HG02610 (cell line): ENCODE results near the gene PCSK6.
"Not testable (repeated sequence)": the region's sequence is repeated elsewhere in the genome, so short reads cannot be mapped to it uniquely, and the experiment has no call there.

Experiments used
- ATAC-seq: cut with Tn5 transposase; IDR thresholded peaks from one replicate; pipeline ENCODE4 v1.9.1; 2021; ENCODE audit warnings: mild to moderate bottlenecking, moderate library complexity; ENCODE audit not compliant: unreplicated experiment

PCSK6 gene

GRCh38 chr15:101337976-101338375, 151.5 kb downstream of the PCSK6 start:
- ATAC-seq: no peak

- ATAC-seq: not testable (repeated sequence)
These were observed 155.4 kb downstream of the PCSK6 start for GRCh38 chr15:101333907-101334789.

DNA sequence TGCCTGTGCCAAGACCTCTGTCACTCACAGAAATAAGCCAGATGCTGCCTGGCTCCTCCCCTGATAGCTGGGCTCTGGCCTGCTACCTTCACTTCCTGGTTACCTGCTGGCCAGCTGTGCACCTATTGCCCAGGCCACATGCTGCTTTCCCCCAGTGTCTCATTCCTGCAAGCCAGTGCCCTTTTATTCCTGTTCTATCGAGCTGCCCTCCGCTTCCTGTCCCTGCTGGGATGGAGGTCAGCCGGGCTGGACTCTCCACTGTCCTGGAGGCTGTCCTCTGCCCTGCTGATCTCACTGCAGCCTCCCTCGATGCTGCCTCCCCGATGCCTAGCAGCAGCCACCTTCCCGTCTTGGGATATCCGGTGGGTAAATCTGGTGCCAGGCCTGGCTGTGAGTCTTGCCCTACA, 157.4 kb downstream of the PCSK6 start:
- no peak for ATAC-seq

DNA sequence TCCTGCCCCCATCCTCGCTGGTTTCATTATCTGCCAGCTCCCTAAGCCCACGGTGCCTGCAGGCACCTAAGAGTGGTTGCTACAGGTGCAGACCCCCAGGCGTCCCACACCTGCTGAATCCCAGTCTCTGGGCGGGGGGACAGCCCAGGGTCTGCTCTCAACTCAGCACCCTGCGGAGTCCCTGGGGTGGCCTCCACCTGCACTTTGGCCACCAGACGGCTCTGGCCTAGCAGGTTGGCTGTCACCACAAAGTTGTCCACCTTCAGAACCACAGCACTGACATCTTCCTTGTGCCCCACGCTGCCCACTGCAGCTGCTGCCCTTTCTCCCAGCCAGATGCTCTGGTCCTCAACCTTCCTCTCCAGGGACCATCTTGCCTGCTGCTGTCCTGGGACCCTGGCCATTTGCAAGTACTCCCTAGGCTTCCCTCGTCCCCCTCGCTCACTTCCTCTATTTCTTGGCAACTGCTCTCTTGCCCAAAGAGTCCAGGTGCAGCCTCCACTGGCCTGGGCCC, 159.6 kb downstream of the PCSK6 start:
- no peak for ATAC-seq

GRCh38 chr15:101329309-101329863, 160.1 kb downstream of the PCSK6 start:
- ATAC-seq: no peak

DNA sequence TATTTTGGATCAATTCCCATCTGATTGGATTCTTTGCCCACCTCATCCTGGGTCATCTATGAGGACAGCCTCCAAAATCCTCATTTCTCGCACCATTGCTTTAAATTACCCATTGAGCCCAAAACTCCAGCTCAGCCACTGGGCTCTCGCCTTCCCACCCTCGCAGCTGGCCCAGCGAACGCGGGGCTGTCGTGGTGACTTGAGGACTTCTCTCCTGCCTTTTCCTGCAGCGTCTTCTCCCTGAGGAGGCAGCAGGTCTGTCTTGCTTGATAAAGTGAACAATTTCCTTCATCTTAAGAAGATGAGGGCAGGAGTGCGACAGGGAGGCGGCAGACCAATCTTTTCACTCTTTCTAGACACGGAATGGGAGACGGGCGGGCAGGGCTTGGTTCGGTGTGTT, 161.5 kb downstream of the PCSK6 start:
- ATAC-seq: no peak

GRCh38 chr15:101327147-101327740, 162.3 kb downstream of the PCSK6 start:
- no peak for ATAC-seq

DNA sequence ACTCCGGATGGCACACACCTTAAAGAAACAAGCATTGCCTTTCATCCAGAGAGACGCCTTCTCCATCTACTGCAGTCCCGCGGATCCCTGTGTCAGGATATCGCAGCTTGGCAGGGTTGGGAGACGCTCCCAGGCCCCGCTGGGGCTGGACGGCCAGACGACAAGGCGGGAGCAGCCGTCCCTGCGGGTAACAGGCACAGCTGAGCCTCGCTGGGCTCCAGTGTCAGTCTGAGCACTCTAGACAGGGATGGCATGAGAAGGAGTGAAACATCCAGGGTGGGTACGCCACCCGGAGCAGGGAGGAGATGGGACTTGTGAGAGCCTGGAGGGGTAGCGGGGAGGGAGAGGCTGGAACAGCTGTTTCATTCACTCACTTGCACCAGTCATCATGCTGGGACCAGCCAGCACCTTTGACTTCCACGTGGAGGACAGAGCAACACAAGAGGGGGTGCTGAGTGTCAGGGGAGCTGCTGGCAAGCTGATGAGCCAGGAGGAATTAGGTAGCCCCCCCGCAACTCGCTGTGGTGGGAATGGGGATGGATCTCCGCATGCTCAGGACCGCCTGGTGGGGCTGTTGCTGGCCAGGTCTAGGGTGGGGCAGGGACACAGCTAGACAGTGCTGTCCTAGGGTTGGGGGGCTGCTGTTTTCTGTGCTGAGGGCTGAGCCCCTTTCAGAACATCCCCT, 162.9 kb downstream of the PCSK6 start:
- no peak for ATAC-seq

DNA sequence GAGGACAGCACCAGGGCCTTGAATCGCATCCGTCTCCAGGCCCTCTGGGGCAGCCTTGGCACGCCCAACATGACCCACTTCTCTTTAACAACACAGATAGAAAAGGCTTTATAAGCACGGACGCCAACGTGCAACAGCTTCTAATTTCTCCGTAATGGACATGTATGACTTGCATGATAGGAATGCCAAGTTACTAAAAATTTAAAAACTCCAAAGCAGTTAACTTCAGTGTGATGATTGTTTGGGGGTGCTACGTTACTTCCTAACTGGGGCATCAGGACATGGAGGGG, 163.5 kb downstream of the PCSK6 start:
- no peak for ATAC-seq

- no peak for ATAC-seq
These were observed 164.1 kb downstream of the PCSK6 start for GRCh38 chr15:101325263-101326025.

DNA sequence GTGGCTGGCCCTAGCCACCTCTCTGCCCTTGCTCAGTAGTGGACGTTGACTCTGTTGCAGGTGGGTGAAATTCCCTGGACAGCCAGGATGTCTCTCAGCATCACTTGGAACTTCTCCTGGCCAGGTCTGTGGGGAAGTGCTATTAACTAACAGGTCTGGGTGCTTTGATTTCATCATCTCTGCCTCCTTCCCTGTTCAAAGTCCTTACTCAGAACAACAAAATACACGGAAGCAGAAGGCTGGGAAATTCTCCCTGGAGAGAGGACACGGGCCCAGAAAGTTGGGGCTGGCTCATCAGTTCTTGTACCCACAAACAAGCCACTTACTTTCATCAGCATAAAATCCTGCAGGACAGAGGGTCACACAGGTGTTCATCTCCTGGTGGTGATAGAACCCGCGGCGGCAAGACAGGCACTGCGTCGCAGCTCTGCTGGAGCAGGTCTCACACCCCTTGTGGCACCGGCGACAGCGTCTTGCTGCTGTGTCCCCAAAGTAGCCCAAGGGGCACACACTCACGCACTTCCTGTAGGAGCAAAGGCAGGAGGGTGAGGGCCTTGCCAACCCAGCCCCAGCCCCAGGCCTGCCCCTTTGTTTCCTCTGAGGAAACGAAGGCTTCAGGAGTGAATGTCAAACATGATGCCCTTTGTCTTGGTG, 164.9 kb downstream of the PCSK6 start:
- no peak for ATAC-seq

DNA sequence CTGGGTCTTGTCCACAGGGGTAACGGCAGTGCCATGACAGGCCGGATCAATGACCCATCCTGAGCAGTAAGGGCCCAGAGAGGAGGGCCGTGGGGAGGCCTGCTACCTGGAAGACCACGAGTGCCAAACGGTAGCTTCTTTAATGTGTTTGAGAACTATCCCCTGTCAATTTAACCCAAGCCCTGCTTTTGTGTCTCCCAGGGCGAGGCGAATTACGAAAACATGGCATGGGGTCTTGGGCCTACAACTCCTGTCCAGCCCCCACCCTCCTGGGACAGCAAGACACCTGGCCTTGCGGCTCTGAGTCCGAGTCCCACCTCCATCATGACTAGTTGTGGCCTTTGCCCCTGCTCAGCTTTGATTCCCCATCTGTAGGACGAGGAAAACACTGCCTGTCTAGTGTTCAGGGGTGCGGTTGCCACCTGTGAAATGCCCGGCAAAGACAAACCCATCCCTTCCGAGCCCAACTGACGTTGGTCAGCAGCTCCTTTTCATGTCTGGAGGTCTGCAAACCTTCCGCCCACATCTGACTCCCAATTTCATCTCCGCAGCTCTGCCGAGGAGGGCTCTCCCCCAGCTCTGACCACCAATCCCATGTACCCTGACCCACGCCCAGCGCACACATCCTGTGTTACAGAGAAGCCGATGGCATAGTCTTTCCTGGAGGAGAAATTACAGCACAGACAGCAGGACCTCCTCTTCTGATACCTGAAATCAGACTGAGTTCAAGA, 165.5 kb downstream of the PCSK6 start:
- no peak for ATAC-seq

DNA sequence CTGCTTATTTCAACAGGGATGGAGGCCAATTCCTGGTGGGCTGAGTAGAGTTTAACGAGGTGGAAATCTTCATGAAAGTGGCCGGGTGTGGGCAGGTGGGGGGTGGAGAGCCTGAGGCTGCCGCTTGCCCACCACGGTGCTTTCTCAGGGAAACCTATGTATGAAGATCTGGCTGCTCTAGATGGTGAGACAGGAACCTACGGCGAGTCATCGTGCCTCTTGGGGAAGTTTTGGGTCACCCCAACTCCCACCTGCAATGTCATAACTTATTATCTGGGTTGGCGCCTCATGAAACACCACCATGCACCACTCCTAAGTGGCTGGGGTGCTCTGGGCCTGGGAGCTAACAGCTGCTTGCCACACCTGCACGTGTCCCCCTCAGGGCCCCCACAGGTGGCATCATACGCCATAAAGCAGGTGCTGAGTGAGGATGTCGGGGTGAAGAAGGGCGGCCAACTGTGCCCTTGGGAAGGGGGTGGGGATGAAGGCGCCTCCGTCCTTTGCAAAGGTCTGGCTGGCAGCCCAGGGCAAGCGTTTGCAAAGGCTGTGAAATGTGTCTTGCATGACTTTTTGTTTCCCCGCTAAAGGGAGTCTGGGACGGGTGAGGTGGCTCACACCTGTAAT, 166.5 kb downstream of the PCSK6 start:
- no peak for ATAC-seq

- ATAC-seq: no peak
These were observed 167.4 kb downstream of the PCSK6 start for GRCh38 chr15:101322016-101322695.

DNA sequence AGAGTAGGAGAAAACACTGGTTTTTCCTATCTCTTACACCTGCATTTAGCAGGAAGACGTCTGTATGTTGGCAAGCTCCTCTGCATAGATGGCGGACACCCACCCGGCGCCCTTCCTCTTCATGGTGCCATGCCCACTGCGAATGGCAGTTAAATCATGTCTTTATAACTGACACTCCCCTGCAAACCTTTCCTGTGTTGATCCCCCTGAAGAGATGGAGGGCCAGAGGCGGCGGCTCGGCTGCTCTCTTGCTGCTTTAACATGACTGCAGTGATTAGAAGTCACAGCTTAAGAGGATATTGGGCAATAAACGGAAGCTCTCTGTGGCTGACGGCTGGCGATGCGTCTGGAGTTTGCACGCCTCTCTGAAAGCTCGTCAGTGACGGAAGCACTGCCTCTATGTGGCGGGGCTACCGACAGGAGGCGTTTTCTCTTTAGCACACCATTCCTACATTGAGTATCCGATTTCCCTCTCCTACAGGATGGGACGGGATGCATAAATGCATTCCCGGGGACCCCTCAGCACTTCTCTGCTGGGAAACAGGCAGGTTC, 168.9 kb downstream of the PCSK6 start:
- ATAC-seq: peak; percentile 75

- no peak for ATAC-seq
These were observed 170.7 kb downstream of the PCSK6 start for GRCh38 chr15:101318839-101319238.

DNA sequence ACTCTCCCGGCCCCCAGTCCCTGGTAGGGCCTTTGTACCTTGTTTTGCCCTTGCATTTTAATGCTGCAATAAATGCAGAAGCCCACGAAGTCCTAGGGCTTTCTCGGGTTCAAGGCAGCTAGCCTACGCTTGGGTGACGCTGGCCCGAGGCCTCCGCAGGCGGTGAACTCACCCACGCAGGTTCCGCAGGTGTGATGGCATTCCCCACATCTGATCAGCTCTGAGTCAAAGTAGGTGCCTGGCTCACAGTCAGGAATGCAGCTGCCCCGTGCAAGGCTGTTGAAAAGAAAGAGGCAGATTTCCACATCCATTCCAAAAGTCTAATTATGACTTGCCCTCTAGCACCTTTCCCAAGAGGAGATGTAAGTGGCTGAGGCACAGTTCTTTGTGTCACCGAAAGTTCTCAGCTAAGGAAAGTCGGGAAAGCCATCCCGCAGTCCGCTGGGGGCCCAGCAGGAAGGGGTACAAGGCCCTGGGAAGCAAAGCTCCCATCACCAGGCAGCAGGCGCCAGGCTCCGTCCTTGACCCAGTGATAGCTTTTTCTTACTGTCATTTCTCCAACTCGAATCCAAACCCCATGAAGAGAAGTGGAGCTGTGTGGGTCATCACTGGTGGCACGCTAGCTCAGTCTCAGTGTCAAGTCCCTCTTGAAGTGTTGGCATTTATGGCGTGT, 171.2 kb downstream of the PCSK6 start:
- ATAC-seq: no peak
